GM19463 (cell line): ENCODE measurements around the gene TPK1.
"Not testable (repeated sequence)": the region's sequence is repeated elsewhere in the genome, so short reads cannot be mapped to it uniquely, and the experiment has no call there.

ENCODE experiments used
- ATAC-seq: cut with Tn5 transposase; IDR thresholded peaks from one replicate; pipeline ENCODE4 v1.9.1; 2021; ENCODE audit warnings: mild to moderate bottlenecking, moderate library complexity; ENCODE audit not compliant: unreplicated experiment

TPK1 gene

DNA sequence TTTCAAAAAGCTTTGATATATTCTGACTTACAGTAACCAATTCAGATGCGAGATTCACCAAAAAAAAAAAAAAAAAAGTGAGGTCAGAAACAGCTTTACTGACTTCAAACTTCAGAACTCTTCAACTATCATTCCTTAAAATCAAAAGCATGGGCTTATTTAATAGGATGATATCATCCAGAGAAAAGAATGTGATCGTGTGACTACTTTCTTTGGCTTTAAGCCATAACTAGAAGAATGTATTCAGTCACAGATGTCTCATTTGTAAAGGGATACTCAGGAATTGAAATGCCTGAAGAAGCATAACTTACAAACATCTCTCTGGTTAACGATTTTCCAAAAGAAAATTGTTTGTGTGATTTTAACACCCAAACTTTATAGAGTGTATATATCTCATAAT is 11.5 kb downstream of the TPK1 start:
- ATAC-seq = no peak

DNA sequence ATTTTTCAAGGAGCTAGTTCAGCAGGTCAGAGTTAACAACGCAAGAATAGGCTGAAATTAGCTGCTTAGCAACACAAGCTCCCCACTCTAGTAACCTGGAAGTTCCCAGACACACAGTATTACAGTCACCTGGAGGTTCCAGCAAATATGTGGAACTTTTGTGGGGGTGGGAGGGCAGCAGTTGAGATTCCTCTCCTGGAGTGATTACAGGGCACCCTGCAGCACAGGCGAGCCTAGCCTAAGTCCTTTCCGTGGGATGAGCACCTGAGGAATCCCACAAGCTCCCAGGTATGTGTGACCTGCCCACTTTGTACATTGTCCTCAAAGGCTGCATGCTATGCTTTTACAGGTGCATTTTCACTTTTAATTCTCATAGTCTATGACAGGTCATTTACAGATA is 13.6 kb downstream of the TPK1 start:
- ATAC-seq = no peak

DNA sequence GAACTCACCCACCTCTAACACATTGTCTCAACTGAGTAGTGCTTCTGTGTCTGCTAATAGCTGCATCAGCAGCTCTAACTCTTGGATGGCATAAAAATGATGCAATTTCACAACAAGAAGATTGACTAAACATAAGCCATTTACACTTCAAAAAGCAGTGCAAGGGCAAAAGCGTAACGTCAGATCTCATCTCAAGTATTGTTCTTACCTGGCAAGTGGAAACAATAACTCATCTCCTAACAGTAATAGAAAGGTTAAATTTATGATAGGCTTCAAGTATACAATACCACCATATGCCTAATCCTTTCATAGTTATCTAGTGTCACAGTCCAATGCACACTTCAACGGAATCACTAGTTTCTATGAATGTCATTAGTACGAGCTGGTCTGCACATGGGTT is 14.8 kb downstream of the TPK1 start:
- ATAC-seq = peak; percentile 52

DNA sequence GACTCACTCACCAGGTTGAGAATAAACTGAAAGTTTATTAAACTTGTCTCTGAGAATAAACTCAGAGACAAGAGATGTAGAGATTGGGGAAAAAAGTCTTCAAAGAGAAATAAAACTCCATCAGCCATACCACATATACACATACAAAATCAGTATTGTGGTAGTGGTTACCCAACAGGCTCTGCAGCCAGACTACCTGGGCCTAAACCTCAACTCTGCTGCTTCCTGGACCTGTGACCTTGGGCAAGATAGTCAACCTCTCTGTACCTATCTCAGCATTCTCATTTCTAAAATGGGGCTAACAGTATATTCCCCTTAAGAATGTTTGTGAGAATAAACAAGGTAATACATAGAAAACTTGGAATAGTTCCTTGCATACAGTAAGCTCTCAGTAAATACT is 15.3 kb downstream of the TPK1 start:
- no peak for ATAC-seq

DNA sequence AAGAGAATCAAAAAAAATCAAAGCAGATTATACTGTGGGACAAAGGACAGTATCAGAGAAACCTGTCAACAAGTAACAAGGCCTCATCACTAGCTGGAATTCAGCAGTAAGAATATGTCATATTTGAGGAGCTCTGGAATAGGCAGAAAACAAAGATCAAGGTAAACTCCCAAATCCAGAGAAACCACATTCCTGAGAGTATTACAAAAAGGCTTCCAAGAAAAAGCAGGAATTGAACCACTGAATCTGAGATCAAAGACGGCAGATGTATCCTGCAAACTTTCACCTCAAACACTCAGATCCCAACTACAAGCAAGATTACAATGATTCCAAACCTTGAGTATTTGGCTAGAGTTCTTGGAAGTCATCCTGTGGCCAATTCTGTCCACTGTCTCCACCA is 16.3 kb downstream of the TPK1 start:
- no peak for ATAC-seq

DNA sequence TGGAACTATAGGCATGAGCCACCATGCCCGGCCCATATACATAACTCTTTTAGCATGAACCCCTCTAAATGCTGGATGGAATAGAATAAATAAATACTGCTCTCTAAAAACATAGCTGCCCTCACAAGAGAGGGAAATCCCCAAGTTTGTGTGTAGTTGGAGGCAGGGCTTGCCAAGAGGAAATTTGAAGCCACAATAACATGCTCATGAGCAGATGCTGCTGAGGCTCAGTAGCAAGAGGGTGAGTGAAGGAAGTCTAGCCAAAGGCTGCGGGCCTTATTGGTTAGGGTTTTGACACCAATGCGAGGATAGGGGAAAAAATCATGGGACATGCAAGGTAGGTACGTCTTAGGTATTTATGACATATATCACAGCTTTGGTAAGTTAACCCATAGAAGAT is 17.3 kb downstream of the TPK1 start:
- peak; percentile 60 for ATAC-seq

DNA sequence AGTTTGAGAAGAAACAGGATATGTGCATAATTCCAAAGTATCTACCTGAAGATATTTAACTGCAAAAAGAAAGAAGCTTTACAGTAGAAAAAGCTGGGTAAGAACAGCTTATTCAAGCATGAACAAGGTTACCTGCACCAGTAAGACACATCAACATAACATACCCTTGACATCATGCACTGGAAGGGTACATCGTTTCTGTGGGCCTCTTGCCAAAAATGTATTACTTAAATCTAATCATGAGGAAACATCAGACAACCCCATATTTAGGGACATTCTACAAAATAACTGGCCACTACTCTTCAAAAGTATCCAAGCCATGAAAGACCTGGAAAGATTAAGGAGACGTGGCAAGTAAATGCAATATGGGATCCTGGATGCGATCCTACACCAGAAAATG is 18.9 kb downstream of the TPK1 start:
- ATAC-seq = no peak

DNA sequence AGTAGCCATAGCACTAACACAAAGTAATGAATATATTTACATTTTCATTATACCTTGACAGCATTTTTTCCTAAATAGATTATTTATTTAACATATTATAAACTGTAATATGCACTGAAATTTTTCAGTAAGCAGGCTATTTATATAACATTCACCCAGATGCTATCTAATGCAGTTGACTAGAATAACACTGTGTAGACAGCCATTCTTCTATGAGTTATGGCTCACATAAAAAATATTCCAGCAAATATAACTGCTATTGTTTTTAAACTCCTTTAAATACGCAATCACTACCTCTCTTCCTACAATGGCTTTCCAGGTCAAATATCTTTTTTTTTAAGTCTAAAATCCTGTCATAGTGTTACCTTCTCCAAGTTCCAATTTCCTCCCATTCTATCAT is 21.6 kb downstream of the TPK1 start:
- no peak for ATAC-seq

DNA sequence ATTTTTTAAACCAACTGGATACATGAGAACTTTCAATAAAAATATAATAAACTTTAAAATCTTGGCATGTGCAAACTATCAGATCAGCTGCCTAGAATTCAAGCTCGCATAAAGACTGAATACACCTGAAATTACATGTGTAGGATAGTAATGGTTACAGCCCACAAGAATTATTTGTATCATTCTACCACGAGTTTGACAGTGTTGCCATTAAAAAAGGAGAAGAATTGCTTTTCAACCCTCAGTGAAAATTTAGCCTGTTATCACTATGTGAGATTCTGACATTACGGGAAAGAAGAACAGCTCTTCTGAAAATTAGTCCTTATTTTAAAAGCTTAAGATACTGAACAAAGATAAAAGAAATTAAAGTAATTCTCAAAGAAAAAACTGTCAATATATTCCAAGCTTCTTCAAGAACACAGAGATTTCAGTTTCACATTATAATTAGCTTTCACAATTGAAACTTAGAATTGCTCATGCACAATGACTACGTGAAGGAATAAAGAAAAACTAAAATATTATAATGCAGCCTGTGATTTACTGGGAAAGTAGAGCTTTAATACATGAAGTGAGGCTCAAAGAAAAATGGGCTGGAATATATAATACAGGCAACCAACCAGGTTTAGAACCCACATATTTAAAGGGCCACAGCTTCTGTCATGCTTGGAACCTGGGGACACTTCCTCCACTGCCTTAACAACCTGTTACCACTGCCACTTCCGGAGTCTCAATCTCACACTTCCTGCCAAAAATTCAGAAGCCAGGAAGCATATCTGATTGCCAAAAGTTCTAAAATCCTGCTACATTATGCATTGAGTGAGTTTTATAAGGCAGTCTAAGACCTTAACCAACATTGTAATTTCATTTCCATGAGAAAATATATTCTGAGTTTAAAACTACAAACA is 23.2 kb downstream of the TPK1 start:
- peak; percentile 90 for ATAC-seq

DNA sequence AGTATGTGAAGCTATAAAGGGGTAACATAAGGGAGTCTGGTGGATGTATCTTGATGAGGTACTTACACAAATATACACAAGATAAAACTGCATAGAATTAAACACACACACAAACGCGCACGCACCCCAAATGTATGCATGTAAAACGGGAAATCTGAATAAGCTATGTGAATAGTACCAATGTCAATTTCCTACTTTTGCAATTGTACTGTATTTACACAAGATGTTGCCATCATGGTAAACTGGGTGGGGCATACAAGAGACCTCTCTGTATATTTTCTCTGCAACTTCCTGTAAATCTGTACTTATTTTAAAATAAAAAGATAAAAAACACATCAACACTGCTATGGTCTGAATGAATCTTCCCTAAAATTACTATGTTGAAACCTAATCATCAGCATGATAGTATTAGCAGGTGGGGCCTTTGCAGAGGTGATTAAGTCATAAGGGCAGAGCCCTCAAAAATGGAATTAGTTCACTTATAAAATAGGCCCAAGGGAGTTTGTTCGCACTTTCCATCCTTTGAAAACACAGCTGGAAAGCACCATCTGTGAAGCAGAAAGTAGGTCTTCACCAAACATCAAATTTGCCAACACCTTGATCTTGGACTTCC is 30.1 kb downstream of the TPK1 start:
- no peak for ATAC-seq

DNA sequence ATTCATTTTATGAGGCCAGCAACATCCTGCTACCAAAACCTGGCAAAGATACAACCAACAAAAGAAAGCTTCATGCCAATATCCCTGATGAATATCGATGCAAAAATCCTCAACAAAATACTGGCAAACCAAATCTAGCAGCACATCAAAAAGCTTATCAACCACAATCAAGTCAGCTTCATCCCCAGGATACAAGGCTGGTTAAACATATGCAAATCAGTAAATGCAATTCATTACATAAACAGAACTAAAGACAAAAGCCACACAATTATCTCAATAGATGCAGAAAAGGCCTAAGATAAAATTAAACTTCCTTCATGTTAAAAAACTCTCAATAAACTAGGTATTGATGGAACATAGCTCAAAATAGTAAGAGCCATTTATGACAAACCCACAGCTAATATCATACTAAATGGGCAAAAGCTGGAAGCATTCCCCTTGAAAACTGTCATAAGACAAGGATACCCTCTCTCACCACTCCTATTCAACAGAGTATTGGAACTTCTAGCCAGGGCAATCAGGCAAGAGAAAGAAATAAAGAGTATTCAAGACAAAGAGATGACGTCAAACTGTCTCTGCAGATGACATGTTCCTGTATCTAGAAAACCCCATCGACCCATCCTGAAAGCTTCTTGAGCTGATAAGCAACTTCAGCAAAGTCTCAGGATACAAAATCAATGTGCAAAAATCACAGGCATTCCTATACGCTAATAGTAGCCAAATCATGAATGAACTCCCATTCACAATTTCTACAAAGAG is 35.0 kb downstream of the TPK1 start:
- ATAC-seq = not testable (repeated sequence)

DNA sequence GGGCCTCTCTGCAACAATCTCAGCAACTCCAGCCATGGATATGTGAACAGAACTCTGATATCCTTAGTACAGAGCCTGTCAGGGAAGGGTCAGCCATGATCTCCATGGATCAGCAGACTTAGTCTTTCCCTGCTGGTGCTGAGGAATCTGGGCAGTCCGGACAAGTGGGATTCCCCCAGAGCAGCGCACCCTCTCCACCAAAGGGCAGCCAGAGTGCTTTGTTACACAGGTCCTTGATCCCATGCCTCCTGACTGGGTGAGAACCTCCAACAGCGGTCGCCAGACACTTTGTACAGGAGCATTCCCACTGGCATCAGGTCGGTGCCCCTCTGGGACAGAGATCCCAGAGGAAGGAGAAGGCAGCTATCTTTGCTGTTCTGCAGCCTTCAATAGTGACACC is 38.9 kb downstream of the TPK1 start:
- no peak for ATAC-seq

DNA sequence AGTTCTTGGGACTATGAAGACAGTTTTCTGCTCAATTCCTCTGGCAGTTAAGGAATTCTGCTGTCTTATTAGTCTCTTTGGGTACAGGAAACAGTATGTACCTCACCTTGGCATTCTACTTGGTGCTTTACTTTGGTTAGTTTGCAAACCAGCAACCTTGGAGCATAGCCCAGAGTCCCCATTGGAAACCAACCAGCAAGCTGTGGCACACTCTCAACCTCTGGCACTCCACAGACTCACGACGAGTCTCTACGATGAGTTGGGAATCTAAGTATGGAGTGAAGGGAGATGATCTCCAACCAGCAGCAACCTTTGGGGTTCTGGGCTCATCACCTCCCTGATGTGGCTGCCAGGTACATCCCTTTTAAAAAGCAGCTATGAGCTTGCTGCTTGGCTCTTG is 43.8 kb downstream of the TPK1 start:
- no peak for ATAC-seq

DNA sequence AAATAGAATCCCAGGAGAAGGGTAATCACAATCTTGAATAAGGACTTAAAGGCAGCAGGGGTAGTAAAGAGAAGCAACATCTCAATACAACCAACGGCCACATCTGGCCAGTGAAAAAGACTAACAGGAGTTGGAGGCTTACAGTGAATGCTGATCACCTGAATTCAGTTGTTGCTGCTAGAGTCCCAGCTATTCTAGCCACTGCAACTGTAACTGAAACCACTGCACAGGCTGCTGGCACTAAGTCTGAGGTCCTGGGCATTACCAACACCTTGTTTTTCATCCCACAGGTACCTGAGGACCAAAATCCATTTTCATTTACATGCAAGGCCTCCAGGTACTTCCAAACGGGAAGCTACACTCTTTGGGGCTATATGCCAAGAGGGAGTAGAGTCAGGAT is 44.4 kb downstream of the TPK1 start:
- ATAC-seq = no peak

DNA sequence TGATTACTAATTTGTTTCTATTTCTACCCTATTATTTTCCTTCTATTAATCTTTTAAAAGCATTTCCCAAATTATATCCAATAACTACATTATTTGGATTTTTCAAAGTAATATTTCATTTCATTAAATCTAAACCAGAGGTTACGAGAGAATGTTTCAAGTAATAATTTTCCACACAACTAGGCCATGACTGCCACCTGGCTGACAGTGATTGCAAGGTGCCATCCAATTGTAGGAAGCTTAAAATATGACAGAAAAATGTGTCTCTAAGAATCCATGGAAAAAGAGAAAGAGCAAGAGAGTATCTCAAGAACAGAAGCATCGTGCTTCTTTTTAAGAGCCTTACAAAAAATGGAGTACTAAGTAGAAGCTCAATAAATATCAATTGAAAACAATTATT is 48.7 kb downstream of the TPK1 start:
- no peak for ATAC-seq

DNA sequence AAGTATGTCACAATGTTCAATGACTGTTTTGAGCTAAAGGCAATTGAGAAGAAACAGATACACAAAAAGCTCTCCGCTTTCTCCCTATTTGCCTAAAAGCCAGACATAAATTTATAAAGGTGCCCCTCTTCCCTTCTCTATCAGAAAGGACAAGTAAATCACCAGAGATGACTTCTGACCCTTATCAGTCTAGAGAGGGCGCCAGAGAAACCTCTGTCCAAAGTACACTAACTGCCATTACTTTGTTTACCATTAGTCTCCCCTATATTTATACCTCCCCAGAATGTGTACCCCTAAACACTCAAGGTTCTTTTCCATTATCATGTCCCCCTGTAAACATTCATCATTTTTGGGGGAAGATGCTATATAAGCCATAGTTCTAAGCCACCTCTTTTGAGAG is 49.3 kb downstream of the TPK1 start:
- no peak for ATAC-seq

DNA sequence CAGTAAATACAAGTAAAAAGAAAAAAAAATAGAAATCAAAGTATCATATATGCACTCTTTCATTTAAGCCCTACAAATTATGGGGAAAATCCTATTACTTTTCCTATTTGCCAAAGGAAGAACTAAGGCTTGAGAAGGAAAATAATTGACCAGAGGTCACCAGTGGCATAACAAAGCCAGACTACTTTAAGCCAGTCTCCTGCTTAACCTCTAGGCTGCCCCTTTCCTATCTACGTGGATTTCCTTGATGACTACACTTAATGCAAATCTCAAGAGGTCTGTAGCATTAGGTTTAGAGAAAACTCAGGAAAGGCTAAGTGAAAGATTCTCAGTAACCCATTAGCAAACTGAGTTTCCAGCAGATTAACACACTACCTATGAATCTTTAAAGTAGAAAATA is 49.8 kb downstream of the TPK1 start:
- ATAC-seq = no peak

DNA sequence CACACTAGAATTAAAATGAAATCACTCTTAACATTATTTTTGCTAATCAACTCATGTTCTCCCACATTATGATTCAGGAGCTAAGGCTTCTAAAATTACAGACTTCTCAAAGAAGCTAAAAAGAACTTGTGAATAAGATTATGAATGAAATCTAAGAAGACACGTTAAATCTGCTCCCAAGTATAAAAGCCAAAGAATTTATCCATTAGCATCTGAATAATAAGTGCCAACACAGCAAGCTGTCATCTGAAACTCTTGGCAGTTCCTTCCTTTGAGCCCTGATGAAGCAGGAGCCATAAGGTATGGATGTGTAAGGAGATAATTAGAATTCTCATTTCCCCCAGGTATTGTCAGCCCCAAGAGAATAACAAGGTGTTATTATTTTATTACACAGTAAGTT is 50.3 kb downstream of the TPK1 start:
- no peak for ATAC-seq

DNA sequence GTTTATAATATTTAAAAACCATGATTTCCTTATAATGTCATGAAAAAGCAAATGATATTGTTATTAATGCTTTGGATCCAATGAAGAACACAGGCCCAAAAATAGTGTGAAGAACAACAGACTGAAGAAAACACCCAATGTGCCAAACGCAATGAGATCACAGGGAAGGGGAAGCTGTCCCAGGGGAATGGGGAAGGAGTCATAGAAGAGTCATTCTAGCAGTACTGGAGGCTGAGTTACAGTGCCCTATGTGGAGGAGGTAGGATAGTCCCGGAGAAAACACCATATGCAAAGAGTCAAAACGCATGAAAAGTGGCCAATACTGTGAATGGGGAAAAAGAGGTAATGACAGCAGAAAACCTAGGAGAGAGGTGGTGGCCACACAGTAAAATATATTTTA is 50.9 kb downstream of the TPK1 start:
- ATAC-seq = no peak

DNA sequence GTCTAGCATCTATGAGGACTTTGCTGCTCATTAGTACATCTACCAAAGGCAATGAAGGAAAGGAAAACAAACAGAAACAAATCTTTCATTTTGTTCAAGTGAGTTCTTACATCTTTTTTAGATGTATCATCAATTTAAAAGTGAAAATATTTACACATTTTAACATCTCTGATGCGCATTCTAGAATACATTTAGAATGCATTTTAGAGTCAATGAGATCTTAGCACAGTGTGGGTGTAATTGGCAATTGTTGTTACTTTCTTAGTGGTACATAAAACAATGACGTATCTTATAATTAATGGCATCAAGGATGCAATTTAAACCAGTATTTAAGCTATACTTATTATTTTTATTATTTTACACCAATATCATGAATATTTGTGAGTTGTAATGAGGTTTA is 51.4 kb downstream of the TPK1 start:
- ATAC-seq = no peak

DNA sequence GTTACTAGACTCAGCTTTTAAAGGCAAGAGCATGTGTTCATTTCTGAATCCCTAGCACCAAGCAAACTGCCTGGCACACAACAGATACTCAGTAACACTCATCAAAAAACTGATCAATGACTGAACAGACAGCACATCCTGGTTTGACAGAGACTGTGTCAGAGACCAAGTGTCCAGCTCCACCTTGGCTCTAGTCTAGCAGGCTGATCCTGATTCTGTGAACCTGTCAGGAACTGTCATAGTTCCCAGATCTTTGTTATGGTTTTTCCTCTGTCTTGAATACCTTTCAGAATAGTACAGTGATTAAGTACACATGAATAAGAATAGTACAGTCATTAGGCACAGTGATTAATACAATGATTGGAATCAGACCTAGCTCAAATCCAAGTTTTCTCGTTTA is 53.0 kb downstream of the TPK1 start:
- ATAC-seq = no peak

DNA sequence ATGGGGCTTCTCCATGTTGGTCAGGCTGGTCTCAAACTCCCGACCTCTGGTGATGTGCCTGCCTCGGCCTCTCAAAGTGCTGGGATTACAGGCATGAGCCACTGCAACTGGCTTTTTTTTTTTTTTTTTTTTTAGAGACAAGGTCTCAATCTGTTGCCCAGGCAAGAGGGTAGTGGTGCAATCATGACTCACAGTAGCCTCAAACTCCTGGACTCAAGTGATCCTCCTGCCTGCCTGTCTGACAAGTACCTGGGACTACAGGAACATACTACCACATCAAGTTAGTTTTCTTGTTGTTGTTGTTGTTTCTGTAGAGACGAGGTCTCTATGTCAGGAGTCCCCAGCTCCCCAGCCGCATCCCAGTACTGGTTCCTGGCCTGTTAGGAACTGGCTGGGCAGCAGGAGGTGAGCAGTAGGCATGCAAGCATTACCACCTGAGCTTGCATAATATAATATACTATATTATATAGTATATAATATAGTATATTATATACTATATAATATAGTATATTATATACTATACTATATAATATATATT is 55.7 kb downstream of the TPK1 start:
- ATAC-seq = no peak
